H9 (cell line): ENCODE data around the gene CADM1. TPM values are rescaled to one million over a fixed set of nuclear protein-coding genes. Genes with fewer than 3 reads are reported as not detected.

ENCODE experiments used
- DNase-seq: peaks from one replicate; pipeline ENCODE4 v3.0.0-alpha.2; 2017
- H2AFZ ChIP-seq: one replicate; pipeline ENCODE4 v1.6.1; 2013; ENCODE audit warnings: mild to moderate bottlenecking, low read length, control low read depth, moderate library complexity
- H2AK5ac ChIP-seq: 2 replicates; pipeline ENCODE4 v1.6.1; 2013; ENCODE audit warnings: low read length, control low read depth, mixed read lengths; ENCODE audit not compliant: insufficient read length
- H2BK120ac ChIP-seq: one replicate; pipeline ENCODE4 v1.6.1; 2013; ENCODE audit warnings: low read depth, mild to moderate bottlenecking, low read length, control low read depth, inconsistent platforms; ENCODE audit not compliant: poor library complexity, severe bottlenecking
- H2BK12ac ChIP-seq: 2 replicates; pipeline ENCODE4 v1.6.1; 2013; ENCODE audit warnings: low read length, control low read depth, mixed read lengths, low read depth; ENCODE audit not compliant: insufficient read length
- H2BK15ac ChIP-seq: 2 replicates; pipeline ENCODE4 v1.6.1; 2013; ENCODE audit warnings: low read depth, low read length, control low read depth
- H2BK20ac ChIP-seq: one replicate; pipeline ENCODE4 v1.6.1; 2013; ENCODE audit warnings: low read depth, mild to moderate bottlenecking, low read length, control low read depth, inconsistent platforms; ENCODE audit not compliant: poor library complexity, severe bottlenecking
- H2BK5ac ChIP-seq: 2 replicates; pipeline ENCODE4 v1.6.1; 2013; ENCODE audit warnings: low read length, control low read depth, mixed read lengths; ENCODE audit not compliant: insufficient read length
- H3K14ac ChIP-seq: 2 replicates; pipeline ENCODE4 v1.6.1; 2013; ENCODE audit warnings: low read length, control low read depth; ENCODE audit not compliant: insufficient read depth
- H3K18ac ChIP-seq: 2 replicates; pipeline ENCODE4 v1.6.1; 2013; ENCODE audit warnings: low read depth, mild to moderate bottlenecking, mixed read lengths, low read length, control low read depth; ENCODE audit not compliant: insufficient read length
- H3K23ac ChIP-seq: 2 replicates; pipeline ENCODE4 v1.6.1; 2013; ENCODE audit warnings: low read length, control low read depth, mixed read lengths, low read depth; ENCODE audit not compliant: insufficient read length
- H3K23me2 ChIP-seq: 2 replicates; pipeline ENCODE4 v1.6.1; 2013; ENCODE audit warnings: low read depth, mild to moderate bottlenecking, mixed read lengths, low read length, control low read depth; ENCODE audit not compliant: insufficient read length, poor library complexity, severe bottlenecking
- H3K27ac ChIP-seq: 2 replicates; pipeline ENCODE4 v1.5.1; 2013; ENCODE audit warnings: low read length, control low read depth, mixed read lengths, low read depth; ENCODE audit not compliant: insufficient read length
- H3K27me3 ChIP-seq: 2 replicates; pipeline ENCODE4 v1.6.1; 2013; ENCODE audit warnings: low read length, control low read depth, inconsistent platforms; ENCODE audit not compliant: insufficient read depth
- H3K4ac ChIP-seq: 2 replicates; pipeline ENCODE4 v1.6.1; 2013; ENCODE audit warnings: low read depth, mild to moderate bottlenecking, control low read depth, inconsistent platforms, low read length, moderate library complexity
- H3K4me1 ChIP-seq: 2 replicates; pipeline ENCODE4 v1.6.1; 2013; ENCODE audit warnings: low read length, control low read depth, inconsistent platforms; ENCODE audit not compliant: insufficient read depth
- H3K4me2 ChIP-seq: 2 replicates; pipeline ENCODE4 v1.6.1; 2013; ENCODE audit warnings: low read length, control low read depth, mixed read lengths; ENCODE audit not compliant: insufficient read length, insufficient read depth
- H3K56ac ChIP-seq: 2 replicates; pipeline ENCODE4 v1.6.1; 2013; ENCODE audit warnings: low read depth, mild to moderate bottlenecking, mixed read lengths, low read length, control low read depth; ENCODE audit not compliant: insufficient read length
- H3K79me1 ChIP-seq: 2 replicates; pipeline ENCODE4 v1.6.1; 2013; ENCODE audit warnings: low read depth, mild to moderate bottlenecking, moderate library complexity, low read length, control low read depth, inconsistent platforms; ENCODE audit not compliant: insufficient read depth, poor library complexity, severe bottlenecking
- H3K79me2 ChIP-seq: 2 replicates; pipeline ENCODE4 v1.6.1; 2013; ENCODE audit warnings: low read length, control low read depth, inconsistent platforms; ENCODE audit not compliant: insufficient read depth
- H3K9ac ChIP-seq: 2 replicates; pipeline ENCODE4 v1.6.1; 2013; ENCODE audit warnings: low read length, control low read depth, mixed read lengths; ENCODE audit not compliant: insufficient read length; ENCODE audit errors: extremely low read depth
- H3K9me3 ChIP-seq: one replicate; pipeline ENCODE4 v1.6.1; 2013; ENCODE audit warnings: low read depth, low read length, inconsistent platforms; ENCODE audit not compliant: control insufficient read depth
- H3T11ph ChIP-seq: one replicate; pipeline ENCODE4 v1.6.1; 2013; ENCODE audit warnings: mild to moderate bottlenecking, low read length, control low read depth, inconsistent platforms
- H4K20me1 ChIP-seq: one replicate; pipeline ENCODE4 v1.6.1; 2013; ENCODE audit not compliant: control insufficient read depth, insufficient read length, insufficient read depth
- H4K5ac ChIP-seq: 2 replicates; pipeline ENCODE4 v1.6.1; 2013; ENCODE audit warnings: low read depth, mild to moderate bottlenecking, mixed read lengths, low read length, control low read depth; ENCODE audit not compliant: insufficient read length
- H4K8ac ChIP-seq: replicated peaks from 2 replicates; pipeline ENCODE4 v1.6.1; 2013; ENCODE audit warnings: low read length, control low read depth, mixed read lengths, low read depth; ENCODE audit not compliant: insufficient read length
- H4K91ac ChIP-seq: 2 replicates; pipeline ENCODE4 v1.6.1; 2013; ENCODE audit warnings: low read depth, mild to moderate bottlenecking, moderate library complexity, mixed read lengths, low read length, control low read depth; ENCODE audit not compliant: insufficient read length
- H3K27ac Mint-ChIP-seq, 3 experiments: 2 replicates in 2 of 3; 3 replicates in 1 of 3; pipeline ENCODE4 v1.8.0; 2020 to 2021; ENCODE audit warnings: mixed read lengths in 3 of 3, mild to moderate bottlenecking in 1 of 3, moderate library complexity in 1 of 3
- H3K27me3 Mint-ChIP-seq: 2 replicates; pipeline ENCODE4 v1.8.0; 2021; ENCODE audit warnings: low read depth, mild to moderate bottlenecking, moderate library complexity, mixed read lengths
- H3K36me3 Mint-ChIP-seq, 3 experiments: 2 replicates in 2 of 3; 3 replicates in 1 of 3; pipeline ENCODE4 v1.8.0; 2020 to 2021; ENCODE audit warnings: low read depth in 3 of 3, mixed read lengths in 3 of 3; ENCODE audit not compliant: insufficient read depth in 1 of 3
- H3K4me1 Mint-ChIP-seq, 2 experiments: 2 replicates each; pipeline ENCODE4 v1.8.0; 2020; ENCODE audit warnings: mixed read lengths in 2 of 2
- H3K4me3 Mint-ChIP-seq, 2 experiments: 2 replicates in 1 of 2; 3 replicates in 1 of 2; pipeline ENCODE4 v1.8.0; 2020 to 2021; ENCODE audit warnings: mild to moderate bottlenecking in 2 of 2, mixed read lengths in 2 of 2, moderate library complexity in 1 of 2
- H3K9me3 Mint-ChIP-seq, 2 experiments: 2 replicates in 1 of 2; 3 replicates in 1 of 2; pipeline ENCODE4 v1.8.0; 2020; ENCODE audit warnings: mild to moderate bottlenecking in 2 of 2, mixed read lengths in 2 of 2, moderate library complexity in 1 of 2
- WGBS: extraction: QIAGEN DNeasy Blood & Tissue Kit; methylation state at CpG from one replicate; pipeline ENCODE4 v1.1.7; 2013; ENCODE audit warnings: missing lambda C conversion rate, low lambda C conversion rate, mixed read lengths; ENCODE audit not compliant: insufficient read length; ENCODE audit errors: extremely low coverage; 5-methylcytosine and 5-hydroxymethylcytosine counted together
- total RNA-seq: library from RNA; stranded (reverse); gene quantifications from 2 replicates; pipeline ENCODE4 v1.2.1, GENCODE V29; 2021
- TF ChIP-seq, protein P1 (sequence below): fragments of 200-600 bp; sonication (generic); conservative IDR thresholded peaks from 3 replicates; pipeline ENCODE4 v1.8.0; 2021; ENCODE audit warnings: antibody characterized with exemption, mild to moderate bottlenecking

The CADM1 gene
- total RNA-seq, 1 experiment from 2014 or later, result 11.9 TPM

DNA sequence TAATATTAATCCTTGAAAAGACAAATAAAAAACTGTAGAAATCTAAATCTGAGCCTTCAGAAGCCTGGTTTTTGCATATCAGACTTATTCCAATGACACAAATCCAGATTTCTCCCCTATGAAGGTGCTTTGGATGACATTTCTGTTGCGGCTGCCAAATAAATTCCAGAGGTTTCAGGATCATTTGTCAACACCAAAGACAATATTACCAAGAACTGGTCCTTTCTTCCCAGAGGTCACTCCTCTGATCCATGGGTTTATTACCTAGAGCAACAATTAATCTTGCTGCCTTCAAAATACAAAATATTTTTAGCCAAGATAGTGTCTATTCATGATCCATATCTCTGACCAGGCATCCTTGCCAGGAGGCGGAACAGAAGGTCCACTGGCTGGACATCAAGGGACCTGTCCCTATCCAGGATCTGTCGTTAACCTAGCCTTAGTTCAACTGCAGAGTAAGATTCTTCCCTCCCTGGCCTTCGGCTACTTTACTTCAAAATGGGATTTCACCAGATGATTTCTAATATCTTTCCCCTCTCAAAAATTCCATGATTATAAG is 4.9 kb downstream of the CADM1 start:
- Histone ChIP-seq H4K5ac (no peak overlapping the region), H3K27me3 (peaks cover 21% of the 10 kb centered on the region; the same call in 1 of the 2 replicates), H3K27ac (no peak overlapping the region), H3K9me3 (no peaks in the 10 kb centered on the region), H3K9ac (no peak overlapping the region), H3K14ac (no peak overlapping the region), H4K8ac (no peak overlapping the region), H3K18ac (no peak overlapping the region), H2BK12ac (no peak overlapping the region), H3K56ac (no peak overlapping the region), H3K79me1 (no peaks in the 10 kb centered on the region), H3K79me2 (no peaks in the 10 kb centered on the region), H3K4me1 (no peaks in the 10 kb centered on the region), H3T11ph (no peak overlapping the region), H2BK5ac (no peak overlapping the region), H4K20me1 (no peaks in the 10 kb centered on the region), H2BK20ac (no peak overlapping the region), H2BK15ac (no peak overlapping the region), H3K23me2 (peaks cover 13% of the 10 kb centered on the region), H4K91ac (no peak overlapping the region), H3K4me2 (no peak overlapping the region), H2AK5ac (no peak overlapping the region), H2BK120ac (no peak overlapping the region), H3K4ac (no peak overlapping the region), H3K23ac (no peak overlapping the region), H2AFZ (no peak overlapping the region)
- no CpG with 5 or more reads among the region's 4 CpGs for WGBS
- no peaks in the 10 kb centered on the region for H3K36me3 Mint-ChIP-seq
- H3K27ac Mint-ChIP-seq, result no peak overlapping the region
- H3K27me3 Mint-ChIP-seq, result peaks cover 32% of the 10 kb centered on the region
- DNase-seq, result no peak
- TF ChIP-seq, protein P1, sequence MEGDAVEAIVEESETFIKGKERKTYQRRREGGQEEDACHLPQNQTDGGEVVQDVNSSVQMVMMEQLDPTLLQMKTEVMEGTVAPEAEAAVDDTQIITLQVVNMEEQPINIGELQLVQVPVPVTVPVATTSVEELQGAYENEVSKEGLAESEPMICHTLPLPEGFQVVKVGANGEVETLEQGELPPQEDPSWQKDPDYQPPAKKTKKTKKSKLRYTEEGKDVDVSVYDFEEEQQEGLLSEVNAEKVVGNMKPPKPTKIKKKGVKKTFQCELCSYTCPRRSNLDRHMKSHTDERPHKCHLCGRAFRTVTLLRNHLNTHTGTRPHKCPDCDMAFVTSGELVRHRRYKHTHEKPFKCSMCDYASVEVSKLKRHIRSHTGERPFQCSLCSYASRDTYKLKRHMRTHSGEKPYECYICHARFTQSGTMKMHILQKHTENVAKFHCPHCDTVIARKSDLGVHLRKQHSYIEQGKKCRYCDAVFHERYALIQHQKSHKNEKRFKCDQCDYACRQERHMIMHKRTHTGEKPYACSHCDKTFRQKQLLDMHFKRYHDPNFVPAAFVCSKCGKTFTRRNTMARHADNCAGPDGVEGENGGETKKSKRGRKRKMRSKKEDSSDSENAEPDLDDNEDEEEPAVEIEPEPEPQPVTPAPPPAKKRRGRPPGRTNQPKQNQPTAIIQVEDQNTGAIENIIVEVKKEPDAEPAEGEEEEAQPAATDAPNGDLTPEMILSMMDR, result no peak
- no peaks in the 10 kb centered on the region for H3K9me3 Mint-ChIP-seq
- H3K4me1 Mint-ChIP-seq, result peaks cover 15 to 23% of the 10 kb centered on the region in 2 experiments
- no peak overlapping the region for H3K4me3 Mint-ChIP-seq
